GM21515 (cell line): ENCODE results near the gene RBMXL3.
"Not testable (repeated sequence)": the region's sequence is repeated elsewhere in the genome, so short reads cannot be mapped to it uniquely, and the experiment has no call there.

Experiments used
- ATAC-seq: cut with Tn5 transposase; IDR thresholded peaks from one replicate; pipeline ENCODE4 v1.9.1; 2021; ENCODE audit not compliant: unreplicated experiment

The RBMXL3 gene

DNA sequence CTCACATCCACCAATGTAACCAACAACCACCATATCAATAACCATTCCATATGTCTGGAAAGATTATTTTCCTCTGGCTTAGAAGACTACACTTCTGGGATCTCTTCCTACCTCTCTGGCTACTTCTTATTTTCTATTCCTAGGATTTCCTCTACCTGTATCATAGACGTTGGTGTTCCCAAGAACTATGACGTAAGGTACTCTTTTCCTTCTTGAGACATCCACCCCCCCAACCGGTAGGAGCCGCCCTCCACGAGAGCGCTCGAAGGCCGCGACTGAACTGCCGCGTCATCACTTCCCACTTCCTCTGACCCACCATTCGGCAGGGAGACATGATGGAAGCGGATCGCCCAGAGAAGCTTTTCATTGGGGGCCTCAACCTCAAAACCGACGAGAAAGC, at the start of gene RBMXL3:
Gene RBMXL3 (plus strand): TSS at position 301 of the 400 bp plus-strand sequence. CDS start 32 bp downstream, at position 333.
- no peak for ATAC-seq

DNA sequence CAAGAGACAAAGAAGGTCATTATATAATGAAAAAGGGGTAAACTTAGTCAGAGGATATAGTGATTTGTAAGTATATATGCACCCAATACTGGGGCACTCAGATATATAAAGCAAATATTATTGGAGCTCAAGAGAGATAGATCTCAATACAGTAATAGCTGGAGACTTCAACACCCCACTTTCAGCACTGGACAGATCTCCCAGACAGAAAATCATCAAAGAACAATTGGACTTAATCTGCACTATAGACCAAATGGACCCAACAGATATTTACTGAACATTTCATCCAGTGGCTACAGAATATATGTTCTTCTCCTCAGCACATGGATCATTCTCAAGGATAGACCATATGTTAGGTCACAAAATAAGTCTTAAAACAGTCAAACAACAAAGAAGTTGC, 47.2 kb upstream of the RBMXL3 start:
- ATAC-seq = no peak

DNA sequence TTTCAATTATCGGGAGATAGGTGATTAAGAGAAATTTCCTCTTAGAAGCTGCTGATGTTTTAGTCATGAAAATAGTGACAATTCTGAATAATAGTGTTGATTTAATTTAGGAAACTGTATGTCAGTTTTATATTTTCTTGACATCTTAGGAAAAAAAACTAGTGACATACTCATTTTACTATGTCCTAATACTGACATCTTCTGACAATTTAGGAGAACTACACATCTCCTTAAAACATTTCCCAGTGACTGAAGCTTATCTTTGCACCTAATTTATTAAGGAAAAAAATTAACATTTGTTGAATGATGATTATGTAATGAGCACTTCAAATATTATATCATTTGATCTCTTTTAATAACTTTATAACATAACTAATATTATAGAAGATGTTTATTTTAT, 42.0 kb upstream of the RBMXL3 start:
- ATAC-seq = no peak

DNA sequence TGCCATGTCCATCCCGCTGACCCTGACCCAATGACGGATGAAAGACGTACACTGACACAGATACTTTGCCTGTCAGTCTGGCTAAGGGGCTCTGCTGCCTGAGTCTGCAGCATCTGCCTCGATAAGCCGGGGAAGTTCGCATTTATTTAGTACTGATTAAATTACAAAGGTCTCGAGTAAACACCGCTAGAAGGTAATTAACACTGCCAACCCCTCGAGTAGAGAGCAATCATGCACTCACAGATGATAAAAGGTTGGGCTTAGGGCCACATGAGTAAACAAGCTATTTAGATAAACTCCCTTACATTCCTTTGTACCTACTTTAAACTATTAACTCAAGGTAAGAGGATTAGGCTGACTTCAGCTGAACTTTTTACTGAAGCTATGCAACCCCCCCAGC, 16.0 kb upstream of the RBMXL3 start:
- ATAC-seq = no peak

DNA sequence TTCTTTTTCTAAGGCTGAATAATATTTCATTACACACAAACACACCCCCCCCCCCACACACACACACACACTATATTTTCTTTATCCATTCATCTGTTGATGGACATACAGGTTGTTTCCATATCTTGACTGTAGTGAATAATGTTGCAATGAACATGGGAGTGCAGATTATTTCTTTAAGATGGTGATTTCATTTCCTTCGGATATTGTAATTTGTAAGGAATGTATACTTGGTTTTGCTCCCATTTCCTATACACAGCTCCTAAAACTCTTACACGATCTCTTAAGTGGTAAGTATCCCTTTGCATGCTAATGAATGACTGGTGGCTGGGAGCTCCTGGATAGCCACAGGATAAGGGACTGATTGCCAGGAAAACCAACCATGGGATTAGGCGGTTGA, 14.7 kb upstream of the RBMXL3 start:
- ATAC-seq = no peak

DNA sequence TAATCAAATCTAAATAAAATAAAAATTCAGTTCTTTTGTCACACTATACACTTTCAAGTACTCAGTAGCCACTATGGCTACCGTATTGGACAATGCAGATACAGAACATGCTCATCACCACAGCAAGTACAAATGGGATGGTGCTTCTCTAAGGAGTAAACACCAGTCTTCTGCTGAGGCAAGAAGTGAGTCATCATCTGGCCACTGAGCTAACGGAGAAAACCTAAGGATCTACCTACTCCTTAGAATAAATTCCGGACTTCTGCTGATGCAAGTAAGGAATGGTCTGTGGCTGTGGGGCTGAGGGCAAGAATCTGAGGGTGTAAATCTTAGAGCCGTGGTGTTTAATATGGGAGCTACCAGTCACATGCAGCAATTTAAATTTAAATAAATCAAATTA, 11.3 kb upstream of the RBMXL3 start:
- no peak for ATAC-seq

DNA sequence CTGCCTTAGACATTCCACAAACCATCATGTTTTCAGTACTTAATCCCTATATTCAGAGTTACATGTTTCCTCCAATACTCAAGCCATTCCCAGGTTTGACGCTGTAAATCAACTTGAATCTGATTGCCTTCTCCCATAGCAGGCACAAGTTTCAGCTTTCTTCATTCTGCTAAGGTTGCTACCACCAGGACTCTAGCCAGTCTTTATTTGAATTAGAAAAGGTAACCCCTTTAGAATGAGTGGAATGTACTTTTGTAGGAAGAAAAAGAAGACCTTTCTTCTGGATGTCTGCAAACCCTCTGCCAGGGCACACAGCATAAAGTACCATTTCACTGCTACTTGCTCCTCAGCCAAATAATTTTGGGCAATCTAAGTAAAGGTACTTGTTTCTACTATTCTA, 10.7 kb upstream of the RBMXL3 start:
- ATAC-seq = no peak

DNA sequence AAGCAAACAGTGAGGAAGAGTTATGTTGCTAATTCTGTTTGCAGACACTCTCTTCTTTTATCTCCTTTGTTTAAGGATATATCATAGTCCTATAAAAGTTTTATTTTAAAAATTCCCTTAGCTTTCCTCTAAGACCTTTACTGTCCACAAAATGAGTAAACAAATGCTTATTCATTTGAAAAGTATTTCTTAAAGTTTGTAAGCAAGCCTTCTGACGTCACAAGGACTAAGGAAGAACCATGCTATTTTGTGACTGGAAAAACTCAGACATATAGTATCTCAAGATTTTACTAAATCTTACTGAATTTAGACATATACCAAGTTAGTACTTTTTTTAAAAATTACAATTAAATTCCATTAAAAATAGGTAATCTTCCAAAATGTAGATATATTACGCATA, 5.2 kb upstream of the RBMXL3 start:
- ATAC-seq = no peak

DNA sequence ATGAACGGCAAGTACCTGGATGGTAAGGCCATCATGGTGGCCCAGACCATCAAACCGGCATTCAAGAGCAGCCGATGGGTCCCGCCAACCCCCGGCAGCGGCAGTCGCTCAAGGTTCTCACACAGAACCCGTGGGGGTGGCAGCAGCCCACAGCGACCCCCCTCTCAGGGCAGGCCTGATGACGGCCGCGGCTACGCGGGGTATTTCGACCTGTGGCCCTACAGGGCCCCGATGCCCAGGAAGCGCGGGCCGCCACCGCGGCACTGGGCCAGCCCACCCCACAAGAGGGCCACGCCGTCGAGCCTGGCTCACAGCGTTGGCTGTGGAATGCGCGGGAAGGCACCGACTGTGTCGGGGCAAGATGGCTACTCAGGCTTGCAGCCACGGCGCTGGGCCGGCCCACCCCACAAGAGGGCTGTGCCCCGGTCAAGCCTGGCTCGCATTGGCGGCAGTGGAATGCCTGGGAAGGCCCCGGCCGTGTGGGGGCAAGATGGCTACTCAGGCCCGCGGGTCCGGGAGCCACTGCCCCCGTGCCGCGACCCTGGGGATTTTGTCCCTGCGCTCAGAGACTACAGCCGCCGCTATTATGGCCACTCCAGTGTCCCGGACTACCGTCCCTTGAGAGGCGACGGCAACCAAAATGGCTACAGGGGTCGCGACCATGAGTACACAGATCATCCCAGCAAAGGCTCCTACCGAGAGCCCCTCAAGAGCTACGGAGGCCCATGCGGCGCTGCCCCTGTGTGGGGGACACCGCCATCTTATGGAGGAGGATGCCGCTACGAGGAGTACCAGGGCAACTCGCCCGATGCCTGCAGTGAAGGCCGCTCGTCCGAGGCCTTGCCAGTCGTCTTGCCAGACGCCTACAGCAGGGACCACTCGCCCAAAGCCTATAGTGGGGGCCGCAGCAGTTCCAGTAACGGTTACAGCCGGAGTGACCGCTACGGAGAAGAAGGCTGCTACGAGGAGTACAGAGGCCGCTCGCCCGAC, 731 bp downstream of the RBMXL3 start:
- no peak for ATAC-seq

DNA sequence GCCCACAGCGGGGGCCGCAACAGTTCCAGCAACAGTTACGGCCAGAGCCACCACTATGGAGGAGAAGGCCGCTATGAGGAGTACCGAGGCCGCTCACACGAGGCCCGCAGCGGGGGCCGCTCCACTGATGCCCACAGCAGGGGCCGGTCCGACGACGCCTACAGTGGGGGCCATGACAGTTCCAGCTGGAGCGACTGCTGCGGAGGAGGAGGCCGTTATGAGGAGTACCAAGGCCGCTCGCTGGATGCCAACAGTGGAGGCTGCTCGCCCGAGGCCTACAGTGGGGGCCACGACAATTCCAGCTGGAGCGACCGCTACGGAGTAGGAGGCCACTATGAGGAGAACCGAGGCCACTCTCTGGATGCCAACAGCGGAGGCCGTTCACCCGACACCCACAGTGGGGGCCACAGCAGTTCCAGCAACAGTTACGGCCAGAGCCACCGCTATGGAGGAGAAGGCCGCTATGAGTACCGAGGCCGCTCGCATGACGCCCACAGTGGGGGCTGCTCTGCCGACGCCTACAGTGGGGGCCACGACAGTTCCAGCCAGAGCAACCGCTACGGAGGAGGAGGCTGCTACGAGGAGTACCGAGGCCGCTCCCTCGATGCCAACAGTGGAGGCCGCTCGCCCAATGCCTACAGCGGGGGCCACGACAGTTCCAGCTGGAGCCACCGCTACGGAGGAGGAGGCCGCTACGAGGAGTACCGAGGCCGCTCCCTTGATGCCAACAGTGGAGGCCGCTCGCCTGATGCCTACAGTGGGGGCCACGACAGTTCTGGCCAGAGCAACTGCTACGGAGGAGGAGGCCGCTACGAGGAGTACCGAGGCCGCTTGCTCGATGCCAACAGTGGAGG, 1.7 kb downstream of the RBMXL3 start:
- no peak for ATAC-seq

DNA sequence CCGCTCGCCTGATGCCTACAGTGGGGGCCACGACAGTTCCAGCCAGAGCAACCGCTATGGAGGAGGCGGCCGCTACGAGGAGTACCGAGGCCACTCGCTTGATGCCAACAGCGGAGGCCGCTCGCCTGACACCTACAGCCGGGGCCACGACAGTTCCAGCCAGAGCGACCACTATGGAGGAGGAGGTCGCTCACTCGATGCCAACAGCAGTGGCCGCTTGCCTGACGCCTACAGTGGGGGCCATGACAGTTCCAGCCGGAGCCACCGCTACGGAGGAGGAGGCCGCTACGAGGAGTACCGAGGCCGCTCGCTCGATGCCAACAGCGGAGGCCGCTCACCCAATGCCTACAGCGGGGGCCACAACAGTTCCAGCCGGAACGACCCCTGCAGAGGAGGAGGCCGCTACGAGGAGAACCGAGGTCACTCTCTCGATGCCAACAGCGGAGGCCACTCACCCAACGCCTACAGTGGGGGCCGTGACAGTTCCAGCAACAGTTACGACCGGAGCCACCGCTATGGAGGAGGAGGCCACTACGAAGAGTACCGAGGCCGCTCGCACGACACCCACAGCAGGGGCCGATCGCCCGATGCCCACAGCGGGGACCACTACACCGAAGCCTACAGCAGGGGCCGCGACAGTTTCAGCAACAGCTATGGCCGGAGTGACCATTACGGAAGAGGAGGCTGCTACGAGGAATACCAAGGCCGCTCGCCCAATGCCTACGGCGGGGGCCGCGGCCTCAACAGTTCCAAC, 2.5 kb downstream of the RBMXL3 start:
- ATAC-seq = no peak

DNA sequence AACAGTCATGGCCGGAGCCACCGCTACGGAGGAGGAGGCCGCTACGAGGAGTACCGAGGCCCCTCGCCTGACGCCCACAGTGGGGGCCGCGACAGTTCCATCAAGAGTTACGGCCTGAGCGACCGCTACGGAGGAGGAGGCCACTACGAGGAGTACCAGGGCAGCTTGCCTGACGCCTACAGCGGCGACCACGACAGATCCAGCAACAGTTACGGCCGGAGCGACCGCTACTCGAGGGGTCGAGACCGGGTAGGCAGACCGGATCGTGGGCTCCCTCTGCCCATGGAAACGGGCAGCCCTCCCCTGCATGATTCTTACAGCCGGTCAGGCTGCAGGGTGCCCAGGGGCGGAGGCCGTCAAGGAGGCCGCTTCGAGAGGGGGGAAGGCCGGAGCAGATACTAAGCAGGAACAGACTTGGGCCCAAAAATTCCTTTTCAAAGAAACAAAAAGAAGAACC, 3.1 kb downstream of the RBMXL3 start:
- ATAC-seq = no peak

DNA sequence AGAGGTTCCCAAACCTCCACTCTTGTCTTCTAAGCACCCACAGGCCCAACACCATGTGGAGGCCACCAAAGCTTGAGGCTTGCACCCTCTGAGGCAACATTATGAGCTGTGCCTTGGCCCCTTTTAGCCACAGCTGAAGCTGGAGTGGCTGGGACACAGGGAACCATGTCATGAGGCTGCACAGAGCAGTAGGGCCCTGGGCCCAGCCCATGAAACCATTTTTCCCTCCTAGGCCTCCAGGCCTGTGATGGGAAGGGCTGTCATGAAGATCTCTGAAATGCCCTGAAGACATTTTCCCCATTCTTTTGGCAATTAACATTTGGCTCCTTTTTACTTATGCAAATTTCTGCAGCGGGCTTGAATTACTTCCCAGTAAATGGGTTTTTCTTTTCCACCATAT, 14.8 kb downstream of the RBMXL3 start:
- ATAC-seq = no peak

DNA sequence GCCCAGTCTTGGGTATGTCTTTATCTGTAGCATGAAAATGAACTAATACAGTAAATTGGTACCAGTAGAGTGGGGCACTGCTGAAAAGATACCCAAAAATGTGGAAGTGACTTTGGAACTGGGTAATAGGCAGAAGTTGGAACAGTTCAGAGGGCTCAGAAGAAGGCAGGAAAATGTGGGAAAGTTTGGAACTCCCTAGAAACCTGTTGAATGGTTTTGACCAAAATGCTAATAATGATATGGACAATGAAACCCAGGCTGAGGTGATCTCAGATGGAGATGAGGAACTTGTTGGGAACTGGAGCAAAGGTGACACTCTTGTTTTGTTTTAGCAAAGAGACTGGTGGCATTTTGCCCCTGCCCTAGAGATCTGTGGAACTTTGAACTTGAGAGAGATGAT, 20.3 kb downstream of the RBMXL3 start:
- not testable (repeated sequence) for ATAC-seq

DNA sequence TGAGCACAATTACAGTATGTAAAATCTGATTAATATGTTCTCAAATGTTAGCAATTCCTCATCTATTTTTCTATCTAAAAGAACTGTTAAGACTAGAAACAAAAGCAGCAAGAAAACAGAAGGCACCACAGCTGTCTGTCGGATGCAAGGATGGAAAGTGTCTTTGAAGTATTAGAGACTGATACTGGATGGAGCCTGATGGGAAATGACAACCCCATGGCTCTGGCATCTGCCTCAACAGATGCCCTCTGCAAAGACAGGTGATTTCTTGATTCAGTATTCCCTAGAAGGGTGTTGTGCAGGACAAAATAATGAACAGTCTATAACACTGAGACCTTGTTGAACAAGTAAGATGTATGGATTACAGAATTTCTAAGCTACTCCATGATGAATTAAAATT, 24.9 kb downstream of the RBMXL3 start:
- ATAC-seq = no peak

DNA sequence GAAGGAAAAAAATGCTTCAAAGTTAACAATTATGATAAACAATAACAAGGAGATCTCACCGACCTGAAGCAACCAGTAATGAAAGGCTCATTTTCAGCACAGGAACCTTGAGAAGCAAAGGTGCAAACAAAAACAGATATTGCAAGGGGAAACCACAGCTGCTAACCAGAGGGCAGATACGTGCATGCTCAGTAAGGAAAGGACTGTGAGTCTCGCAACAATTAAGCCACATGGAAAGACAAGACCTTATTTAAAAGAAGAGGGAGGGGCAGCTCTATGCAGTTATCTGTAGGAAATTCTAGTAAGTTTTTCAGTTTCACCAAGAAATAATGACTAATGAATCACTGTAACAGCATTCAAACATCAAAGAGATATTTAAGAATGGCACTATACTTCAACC, 25.4 kb downstream of the RBMXL3 start:
- no peak for ATAC-seq

DNA sequence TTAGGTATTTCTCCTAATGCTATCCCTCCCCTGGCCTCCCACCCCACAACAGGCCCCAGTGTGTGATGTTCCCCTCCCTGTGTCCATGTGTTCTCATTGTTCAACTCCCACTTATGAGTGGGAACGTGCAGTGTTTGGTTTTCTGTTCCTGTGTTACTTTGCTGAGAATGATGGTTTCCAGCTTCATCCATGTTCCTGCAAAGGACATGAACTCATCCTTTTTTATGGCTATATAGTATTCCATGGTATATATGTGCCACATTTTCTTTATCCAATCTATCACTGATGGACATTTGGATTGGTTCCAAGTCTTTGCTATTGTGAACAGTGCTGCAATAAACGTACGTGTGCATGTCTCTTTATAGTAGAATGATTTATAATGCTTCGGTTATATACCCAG, 28.1 kb downstream of the RBMXL3 start:
- not testable (repeated sequence) for ATAC-seq

DNA sequence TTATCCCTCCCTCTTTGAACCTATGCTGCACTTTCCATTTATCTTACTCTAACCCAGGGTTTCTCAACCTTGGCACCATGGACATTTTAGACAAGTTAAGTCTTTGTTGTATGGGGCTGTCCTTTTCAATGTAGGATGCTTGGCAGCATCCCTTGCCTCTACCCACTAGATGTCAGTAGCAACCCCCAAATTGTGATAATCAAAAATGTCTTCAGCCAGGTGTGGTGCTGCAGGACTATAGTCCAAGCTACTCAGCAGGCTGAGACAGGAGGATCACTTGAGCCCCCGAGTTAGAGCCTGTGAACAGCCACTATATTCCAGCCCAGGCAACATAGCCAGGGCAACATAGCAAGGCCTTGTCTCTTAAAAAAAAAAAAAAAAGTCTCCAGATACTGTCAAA, 37.7 kb downstream of the RBMXL3 start:
- ATAC-seq = no peak

DNA sequence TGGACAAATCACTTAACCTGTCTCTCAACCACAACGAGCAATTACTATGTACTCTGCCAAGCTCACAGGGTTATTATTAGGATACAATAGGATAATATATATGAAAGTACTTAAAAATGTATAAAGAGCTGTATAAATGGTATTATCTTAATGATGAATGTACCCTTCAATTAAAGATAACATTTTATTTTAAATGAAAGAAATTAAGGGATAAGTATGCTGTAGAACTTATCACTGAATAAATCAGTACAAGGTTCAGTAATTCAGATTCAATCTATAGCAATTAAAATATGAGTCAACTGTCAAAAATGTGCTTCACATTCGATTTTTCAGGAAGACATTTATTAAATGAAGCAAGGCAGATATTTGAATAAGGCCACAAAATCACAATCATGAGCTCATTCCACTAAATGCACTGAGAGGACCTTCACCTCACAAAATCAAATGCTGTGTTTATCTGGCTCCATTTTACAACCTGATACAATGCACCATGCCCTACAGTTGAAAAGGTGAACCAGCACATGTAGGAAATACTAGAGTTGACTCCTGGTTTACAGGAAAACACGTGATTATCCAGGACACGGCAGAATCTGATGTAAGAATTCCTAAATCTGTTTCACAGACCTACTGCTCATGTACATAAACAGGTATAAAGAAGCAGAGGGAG, 40.3 kb downstream of the RBMXL3 start:
- no peak for ATAC-seq

DNA sequence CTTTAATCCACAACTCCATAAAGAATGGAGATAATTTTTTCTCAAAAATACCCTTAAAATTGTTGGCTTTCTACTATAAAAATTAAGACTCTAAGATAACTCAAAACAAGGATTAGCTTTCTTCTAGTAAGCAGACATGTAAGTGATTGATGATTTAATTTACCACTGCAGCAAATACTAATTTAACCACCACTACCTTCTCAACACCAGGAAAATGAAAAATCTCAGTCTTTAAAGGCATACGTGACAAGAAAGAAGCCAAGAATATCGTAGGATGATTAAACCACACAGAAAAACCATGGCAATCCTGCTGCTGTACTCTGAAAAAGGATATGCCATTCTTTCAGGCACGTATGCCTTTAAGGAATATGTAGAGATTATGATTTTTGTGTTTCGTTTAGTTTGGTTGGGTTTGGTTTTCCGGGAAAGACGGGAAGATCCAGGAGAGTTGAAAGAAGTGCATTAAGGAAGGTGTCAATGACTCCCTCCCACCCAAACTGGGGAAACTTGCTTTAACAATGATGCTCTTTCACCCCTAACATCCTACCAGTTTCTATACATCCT, 43.8 kb downstream of the RBMXL3 start:
- no peak for ATAC-seq
